GM12801 (cell line): ENCODE data around the gene GFPT1.

Experiments
- TF ChIP-seq, protein P1 (sequence below): IDR thresholded peaks from one replicate; pipeline ENCODE4 v1.5.1; 2011; ENCODE audit warnings: control low read depth; ENCODE audit not compliant: insufficient read length; ENCODE audit errors: extremely low read depth

GFPT1 gene

DNA sequence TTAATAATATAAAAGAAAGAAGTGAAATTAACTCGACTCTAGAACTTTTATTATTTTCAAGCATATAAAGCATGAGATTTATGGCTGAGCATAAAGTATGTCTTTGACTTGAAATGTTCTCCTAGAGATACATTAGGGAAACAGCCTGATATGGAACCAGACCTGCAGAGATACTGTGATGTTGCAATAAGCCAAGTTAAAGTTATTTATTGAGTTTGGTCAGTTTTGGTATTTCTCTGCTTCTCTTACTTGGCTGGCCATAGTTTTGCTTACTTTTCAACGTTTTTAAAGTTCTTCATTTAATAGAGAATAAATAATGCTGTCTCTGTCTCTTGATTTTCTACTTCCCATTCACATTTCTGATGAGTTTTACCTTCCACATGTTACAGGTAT, 76.0 kb downstream of the GFPT1 start:
- TF ChIP-seq, protein P1, sequence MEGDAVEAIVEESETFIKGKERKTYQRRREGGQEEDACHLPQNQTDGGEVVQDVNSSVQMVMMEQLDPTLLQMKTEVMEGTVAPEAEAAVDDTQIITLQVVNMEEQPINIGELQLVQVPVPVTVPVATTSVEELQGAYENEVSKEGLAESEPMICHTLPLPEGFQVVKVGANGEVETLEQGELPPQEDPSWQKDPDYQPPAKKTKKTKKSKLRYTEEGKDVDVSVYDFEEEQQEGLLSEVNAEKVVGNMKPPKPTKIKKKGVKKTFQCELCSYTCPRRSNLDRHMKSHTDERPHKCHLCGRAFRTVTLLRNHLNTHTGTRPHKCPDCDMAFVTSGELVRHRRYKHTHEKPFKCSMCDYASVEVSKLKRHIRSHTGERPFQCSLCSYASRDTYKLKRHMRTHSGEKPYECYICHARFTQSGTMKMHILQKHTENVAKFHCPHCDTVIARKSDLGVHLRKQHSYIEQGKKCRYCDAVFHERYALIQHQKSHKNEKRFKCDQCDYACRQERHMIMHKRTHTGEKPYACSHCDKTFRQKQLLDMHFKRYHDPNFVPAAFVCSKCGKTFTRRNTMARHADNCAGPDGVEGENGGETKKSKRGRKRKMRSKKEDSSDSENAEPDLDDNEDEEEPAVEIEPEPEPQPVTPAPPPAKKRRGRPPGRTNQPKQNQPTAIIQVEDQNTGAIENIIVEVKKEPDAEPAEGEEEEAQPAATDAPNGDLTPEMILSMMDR = no peak

DNA sequence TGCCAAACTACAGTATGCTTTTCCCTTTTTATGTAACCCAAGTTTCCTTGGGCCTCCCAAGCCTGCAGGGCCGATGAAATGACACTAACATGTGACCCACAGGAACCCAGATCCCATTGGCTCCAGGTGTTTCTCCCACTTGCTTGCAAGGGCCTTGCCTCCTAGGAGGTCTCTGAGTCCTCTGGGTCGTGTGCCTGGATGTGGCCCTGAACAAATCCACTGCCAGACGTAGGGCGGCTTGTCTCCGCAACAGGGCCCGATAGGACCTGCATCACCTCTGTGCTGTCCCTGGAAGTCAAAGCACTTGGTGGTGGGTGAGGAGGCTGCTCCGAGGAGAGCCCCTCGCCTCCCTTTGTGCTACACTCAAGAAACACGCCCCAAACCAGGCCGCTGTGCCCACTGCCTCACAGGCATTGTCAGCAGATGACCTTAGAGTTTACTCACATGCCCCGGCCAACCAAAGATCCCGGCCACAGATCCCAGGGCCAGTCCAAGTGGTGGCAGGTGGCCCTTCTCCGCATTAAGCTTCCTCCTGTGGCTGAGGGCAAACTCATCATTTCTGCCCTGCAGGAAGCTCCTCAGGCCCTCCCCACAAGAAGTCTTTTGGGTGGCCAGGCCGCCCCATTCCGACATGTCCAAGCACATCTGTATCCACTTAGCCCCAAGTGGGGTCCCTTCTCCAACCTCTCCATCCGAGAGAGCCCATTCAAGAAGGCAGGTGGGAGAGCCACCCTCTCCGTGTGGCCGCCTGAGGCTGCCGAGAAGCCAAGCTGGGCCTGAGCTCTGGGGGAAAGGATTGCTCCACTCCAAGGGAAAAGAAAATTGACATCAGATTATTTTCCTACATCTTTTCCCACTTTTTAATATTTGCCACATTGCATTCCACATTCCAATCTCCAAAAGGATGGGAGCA, 76.7 kb downstream of the GFPT1 start:
- TF ChIP-seq, protein P1 = no peak

DNA sequence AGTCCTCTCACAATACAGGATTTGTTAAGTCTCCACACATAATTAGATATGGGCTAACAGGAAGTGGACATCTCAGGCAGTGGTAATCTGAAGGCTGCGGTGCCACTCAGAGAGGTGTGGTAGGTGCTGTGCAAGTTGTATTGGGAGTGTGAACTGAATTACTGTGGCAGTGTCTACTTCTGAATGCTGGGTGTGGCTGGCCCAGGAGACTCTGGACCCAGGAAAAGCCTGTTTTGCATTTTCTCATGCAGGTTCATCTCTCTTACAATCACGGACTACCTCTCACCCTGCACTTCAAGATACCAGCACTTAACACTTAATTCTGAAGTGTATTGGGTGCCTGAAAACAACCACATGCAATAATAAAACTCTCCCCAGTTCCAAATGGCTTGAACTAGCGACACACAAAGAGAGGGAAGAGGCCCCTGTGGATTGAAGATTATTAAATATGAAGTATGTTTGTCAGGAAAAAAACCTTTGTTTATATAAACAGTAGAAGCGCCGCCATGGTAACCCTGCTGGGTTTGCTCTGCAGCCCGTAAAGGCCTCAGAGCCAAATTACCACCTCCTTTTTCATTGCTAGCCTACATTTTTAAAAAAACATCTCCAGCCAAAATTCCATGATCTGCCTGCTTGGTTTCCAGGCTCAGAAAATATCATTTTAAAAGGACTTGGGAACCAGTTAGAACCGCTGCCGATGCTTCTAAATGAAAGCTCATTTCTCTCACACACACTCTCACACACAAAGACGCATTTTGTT, 77.5 kb downstream of the GFPT1 start:
- TF ChIP-seq, protein P1 = no peak

DNA sequence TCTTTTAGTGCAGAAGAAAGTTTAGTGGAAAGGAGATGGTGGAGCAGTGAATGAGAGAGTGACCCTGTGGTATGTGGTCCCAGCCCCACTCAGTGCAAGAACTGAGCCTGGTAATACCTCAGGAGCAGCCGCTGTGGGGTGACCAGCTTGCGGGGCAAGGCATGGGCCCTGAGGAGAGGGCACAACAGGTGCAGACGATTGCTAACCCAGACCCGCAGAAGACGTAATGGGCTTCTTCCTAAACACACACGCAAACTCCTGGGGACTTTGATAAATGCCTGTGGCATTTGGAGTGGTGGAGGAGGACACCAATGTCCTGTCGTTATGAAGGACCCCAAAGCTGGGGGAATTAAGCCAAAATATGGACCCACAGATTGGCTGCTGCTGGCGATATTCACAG, 78.7 kb downstream of the GFPT1 start:
- TF ChIP-seq, protein P1 = no peak

DNA sequence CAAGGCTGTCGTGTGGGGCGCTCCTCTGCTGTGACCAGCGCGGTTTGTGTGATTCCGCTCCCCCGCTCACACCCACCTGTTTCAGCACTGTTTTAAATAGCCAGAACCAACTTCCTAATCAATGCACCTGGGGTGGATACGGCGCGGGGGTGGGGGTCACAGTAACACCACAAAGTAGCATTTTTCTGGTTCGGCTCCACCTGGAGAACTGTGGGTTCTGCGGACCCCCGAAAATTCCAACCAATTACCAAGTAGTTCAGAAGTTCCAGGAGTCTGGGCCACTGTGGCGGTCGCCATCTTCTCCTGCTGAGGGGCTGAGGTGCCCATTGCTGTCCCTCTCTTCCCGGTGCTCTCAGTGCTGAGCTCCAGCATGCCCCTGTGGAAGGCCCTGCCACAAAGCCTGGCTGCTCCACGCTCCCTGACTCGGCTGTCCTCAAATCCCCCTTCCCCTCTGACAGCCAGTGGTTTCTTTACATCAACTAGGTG, 79.4 kb downstream of the GFPT1 start:
- TF ChIP-seq, protein P1 = no peak

DNA sequence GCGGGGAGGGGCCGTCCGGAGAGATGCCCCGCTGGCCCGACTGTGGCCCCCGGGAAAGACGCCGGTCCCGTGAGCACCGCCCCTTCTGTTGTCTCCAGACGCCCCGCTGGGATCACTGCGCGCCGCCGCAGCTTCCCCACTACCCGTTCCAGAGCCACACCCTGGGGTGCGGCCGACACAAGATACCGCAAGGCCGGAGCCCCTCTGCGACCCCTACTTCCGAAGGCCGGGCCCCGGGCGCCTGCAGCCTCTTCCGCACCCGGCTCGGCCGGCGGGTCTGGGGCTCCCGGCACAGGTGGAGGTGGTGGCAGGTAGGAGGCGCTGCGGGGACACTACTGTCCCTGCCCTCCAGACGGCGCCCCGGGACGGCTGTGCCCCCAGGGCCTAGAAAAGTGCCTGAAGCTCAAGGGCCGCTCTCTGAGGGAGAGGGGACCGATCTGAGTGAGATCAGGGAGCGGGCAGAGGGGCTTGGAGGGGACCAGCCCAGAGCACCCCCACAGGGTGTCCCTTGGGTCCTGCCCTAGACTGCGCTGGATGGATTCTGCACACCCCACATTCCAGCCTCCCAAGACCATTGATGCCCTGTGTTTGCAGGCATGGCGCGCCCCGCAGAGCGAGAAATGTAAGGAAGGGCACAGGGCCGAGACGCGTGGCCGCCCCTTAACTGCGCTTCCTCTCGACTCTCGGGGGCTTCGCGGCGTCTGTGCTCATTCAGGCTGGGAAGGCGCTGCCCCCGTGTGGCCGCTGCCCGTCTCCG, 80.0 kb downstream of the GFPT1 start:
- TF ChIP-seq, protein P1 = no peak

DNA sequence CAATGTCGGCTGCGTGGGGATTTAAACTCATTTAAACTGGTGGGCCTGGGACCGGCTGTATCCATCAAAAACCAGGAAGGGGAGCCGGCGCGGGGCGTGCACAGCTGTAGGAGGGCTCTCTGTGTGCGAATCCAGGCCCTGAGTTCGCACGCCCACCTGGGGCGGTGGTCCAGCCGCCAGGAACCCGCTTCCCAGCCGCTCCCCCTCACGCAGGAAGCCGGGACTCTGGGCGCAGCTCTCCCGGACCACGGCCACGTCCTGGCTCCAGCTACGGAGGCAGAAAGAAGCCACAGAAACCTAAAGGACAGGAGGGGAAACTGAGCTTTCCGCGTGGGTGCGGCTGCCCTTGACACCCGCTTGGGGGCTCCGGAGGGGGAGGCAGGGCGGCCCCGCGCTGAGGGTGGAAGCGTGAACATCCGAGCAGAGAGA, 80.6 kb downstream of the GFPT1 start:
- TF ChIP-seq, protein P1 = no peak
